Endothelial cell of umbilical vein (primary cell): Measurements from ENCODE around the gene FCER2. TPM values are rescaled to one million over a fixed set of nuclear protein-coding genes. Genes with fewer than 3 reads are reported as not detected.

Experiments
- BruUV-seq: library from RNA; stranded (reverse); fragments of 400-500 nt; replicated peaks from 2 replicates; lab custom pipeline; 2021; lab: Mats Ljungman, UMichigan
- CTCF ChIA-PET: fragments of 300-600, 350-600 bp; sonication (Branson Sonifier 250); formaldehyde crosslinking; loops from one replicate; lab custom pipeline; 2021; ENCODE audit warnings: antibody characterized with exemption, inconsistent platforms; lab: Charles Lee
- POLR2A ChIA-PET: fragments of 300-600, 350-600 bp; sonication (Branson Sonifier 250); formaldehyde crosslinking; loops from one replicate; lab custom pipeline; 2021; ENCODE audit warnings: antibody characterized with exemption, inconsistent platforms; lab: Charles Lee
- DNase-seq: peaks from one replicate; pipeline ENCODE4 v3.0.0-alpha.2; 2011; ENCODE audit warnings: low read depth, low spot score
- FAIRE-seq: peaks from 2 replicates; lab custom pipeline; 2011; peaks lifted over from hg19 to GRCh38; lab: Jason Lieb, UNC
- H2AFZ ChIP-seq: 2 replicates; pipeline ENCODE4 v1.6.0; 2012; ENCODE audit warnings: low read depth, low read length, control low read depth, inconsistent platforms
- H3K27ac ChIP-seq: 2 replicates; pipeline ENCODE4 v1.5.1; 2011; ENCODE audit warnings: low read depth, mild to moderate bottlenecking, control low read depth, low read length, moderate library complexity; ENCODE audit not compliant: insufficient read depth
- H3K27me3 ChIP-seq, 2 experiments: 2 replicates each; pipeline versions ENCODE4 v1.6.0 to v1.6.1; 2011; ENCODE audit warnings: low read length in 2 of 2, mixed read lengths in 1 of 2; ENCODE audit not compliant: control insufficient read depth in 2 of 2, insufficient read depth in 2 of 2
- H3K36me3 ChIP-seq, 2 experiments: 2 replicates in 1 of 2; 3 replicates in 1 of 2; pipeline ENCODE4 v1.5.1; 2011; ENCODE audit warnings: low read length in 2 of 2, mild to moderate bottlenecking in 1 of 2, moderate library complexity in 1 of 2; ENCODE audit not compliant: control insufficient read depth in 2 of 2, insufficient read depth in 2 of 2; ENCODE audit errors: extremely low read depth in 1 of 2
- H3K4me1 ChIP-seq: 3 replicates; pipeline ENCODE4 v1.5.1; 2011; ENCODE audit warnings: mild to moderate bottlenecking, low read length; ENCODE audit not compliant: control insufficient read depth, insufficient read depth; ENCODE audit errors: extremely low read depth
- H3K4me2 ChIP-seq: 2 replicates; pipeline ENCODE4 v1.6.1; 2011; ENCODE audit warnings: low read length, control low read depth, mixed read lengths; ENCODE audit not compliant: insufficient read depth
- H3K4me3 ChIP-seq, 3 experiments: fragments of 200-600 bp in 1 of 3; sonication (generic), shearing (Covaris generic) in 1 of 3; replicated peaks in 1 of 3; 2 replicates each; pipeline ENCODE4 v1.5.1; 2011 to 2016; ENCODE audit warnings: control low read depth in 3 of 3, low read length in 3 of 3, mild to moderate bottlenecking in 2 of 3, inconsistent platforms in 1 of 3, low read depth in 1 of 3, moderate library complexity in 1 of 3; ENCODE audit not compliant: insufficient read depth in 1 of 3
- H3K79me2 ChIP-seq: 2 replicates; pipeline ENCODE4 v1.6.0; 2012; ENCODE audit warnings: low read length, inconsistent platforms; ENCODE audit not compliant: control insufficient read depth, insufficient read depth
- H3K9ac ChIP-seq: replicated peaks from 2 replicates; pipeline ENCODE3; 2011; ENCODE audit warnings: low read length, control low read depth; ENCODE audit not compliant: insufficient read depth; ENCODE audit errors: extremely low read depth
- H3K9me1 ChIP-seq: replicated peaks from 3 replicates; pipeline ENCODE4 v1.6.0; 2011; ENCODE audit warnings: mild to moderate bottlenecking, low read length; ENCODE audit not compliant: control insufficient read depth, insufficient read depth; ENCODE audit errors: extremely low read depth
- H3K9me3 ChIP-seq: replicated peaks from 2 replicates; pipeline ENCODE4 v1.5.1; 2012; ENCODE audit warnings: low read length, inconsistent platforms; ENCODE audit not compliant: control insufficient read depth, insufficient read depth
- H4K20me1 ChIP-seq: replicated peaks from 2 replicates; pipeline ENCODE3; 2011; ENCODE audit warnings: mild to moderate bottlenecking, low read length; ENCODE audit not compliant: control insufficient read depth, insufficient read depth; ENCODE audit errors: extremely low read depth
- CTCF ChIP-seq, 2 donors: IDR thresholded peaks; 1 replicate in 1 of 2; 2 replicates in 1 of 2; pipeline ENCODE4 v1.5.1; 2011; ENCODE audit warnings: low read length in 2 of 2, mild to moderate bottlenecking in 2 of 2, moderate library complexity in 2 of 2, control low read depth in 1 of 2, inconsistent platforms in 1 of 2, low read depth in 1 of 2; ENCODE audit not compliant: insufficient read depth in 1 of 2; ENCODE audit errors: extremely low read depth in 1 of 2
- EZH2 ChIP-seq: IDR thresholded peaks from 2 replicates; pipeline ENCODE4 v1.6.1; 2012; ENCODE audit warnings: borderline replicate concordance, low read depth, mild to moderate bottlenecking, moderate library complexity, low read length, inconsistent platforms; ENCODE audit not compliant: severe bottlenecking
- FOS ChIP-seq: IDR thresholded peaks from 2 replicates; pipeline ENCODE4 v1.6.1; 2011; ENCODE audit warnings: mild to moderate bottlenecking, low read length, moderate library complexity, borderline replicate concordance; ENCODE audit not compliant: insufficient read depth
- GATA2 ChIP-seq: IDR thresholded peaks from 2 replicates; pipeline ENCODE4 v1.7.0; 2011; ENCODE audit warnings: low read depth, mild to moderate bottlenecking, moderate library complexity, mixed read lengths, low read length; ENCODE audit not compliant: insufficient read length, insufficient read depth
- JUN ChIP-seq: IDR thresholded peaks from 2 replicates; pipeline ENCODE4 v1.6.1; 2011; ENCODE audit warnings: borderline replicate concordance, low read depth; ENCODE audit not compliant: insufficient read length, insufficient read depth
- MAX ChIP-seq: IDR thresholded peaks from 2 replicates; pipeline ENCODE4 v1.6.1; 2011; ENCODE audit not compliant: insufficient read depth, insufficient read length
- MYC ChIP-seq: IDR thresholded peaks from one replicate; pipeline ENCODE4 v1.6.1; 2011; ENCODE audit warnings: mild to moderate bottlenecking, low read depth, low read length
- POLR2A ChIP-seq: IDR thresholded peaks from 2 replicates; pipeline ENCODE4 v1.6.1; 2012; ENCODE audit warnings: low read depth, mild to moderate bottlenecking, control low read depth, low read length
- dilution Hi-C: fragments of 300-500 bp; cut with MboI; formaldehyde crosslinking; loops from one replicate; pipeline ENCODE4 v1.15.0; 2019; ENCODE audit warnings: low sequenced_read_pairs; ENCODE audit not compliant: extremely low pct_ligation_motif_present
- intact Hi-C: fragments of 100-400 bp; cut with micrococcal nuclease; formaldehyde crosslinking; loops from one replicate; pipeline ENCODE4 v1.10.0; 2022
- polyA plus RNA-seq, 4 experiments: library from polyadenylated mRNA; depleted of rRNA in 3 of 4; stranded (reverse) in 3 of 4; unstranded in 1 of 4; fragments of >200 nt; gene quantifications; 2 replicates each; pipeline versions ENCODE4 v1.2.1 to v1.2.3, GENCODE V29; 2011 to 2012; ENCODE audit warnings: missing spikeins in 1 of 4
- total RNA-seq: library from RNA; stranded (reverse); gene quantifications from 2 replicates; pipeline ENCODE4 v1.2.3, GENCODE V29; 2021

FCER2 gene
- total and polyA plus RNA-seq, 2 donors (not counting 3 experiments of a cell fraction or from before 2014, with no cell fraction given), result not detected

DNA sequence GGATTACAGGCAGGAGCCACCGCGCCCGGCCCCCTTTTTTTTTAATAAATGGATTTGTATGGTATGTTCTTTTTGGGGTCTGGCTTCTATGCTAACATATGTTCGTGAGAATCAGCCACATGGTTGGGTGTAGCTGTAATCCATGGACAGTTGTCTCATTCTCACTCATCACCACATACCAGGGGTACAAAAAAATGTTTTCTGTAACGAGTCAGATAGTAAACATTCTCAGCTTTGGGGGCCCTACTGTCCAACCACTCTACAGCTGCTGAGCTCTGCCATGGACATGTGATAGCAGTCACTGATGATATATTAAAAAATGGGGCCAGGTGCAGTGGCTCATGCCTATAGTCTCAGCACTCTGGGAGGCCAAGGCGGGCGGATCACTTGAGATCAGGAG, 38.2 kb downstream of the FCER2 start:
- intact Hi-C loops, result no loop called here
- FAIRE-seq (no peak), DNase-seq (no peak)
- Histone ChIP-seq H3K4me1 (no peaks in the 10 kb centered on the region), H3K9me1 (no peaks in the 10 kb centered on the region), H4K20me1 (no peaks in the 10 kb centered on the region), H2AFZ (no peak overlapping the region), H3K36me3 (no peaks in the 10 kb centered on the region), H3K27ac (no peak overlapping the region), H3K79me2 (no peaks in the 10 kb centered on the region), H3K9ac (no peak overlapping the region), H3K9me3 (no peaks in the 10 kb centered on the region), H3K4me2 (no peak overlapping the region), H3K4me3 (no peak overlapping the region), H3K27me3 (peaks cover 0 to 2% of the 10 kb centered on the region in 2 experiments)
- ChIA-PET CTCF (interaction anchor here (1.2 kb wide), 1 partner anchor 205 kb away, joined by 3 read pairs; no protein-coding TSS in a partner anchor), POLR2A (no interaction called here)
- TF ChIP-seq FOS, result no peak
- no peak for TF ChIP-seq GATA2
- no peak for TF ChIP-seq POLR2A
- dilution Hi-C loops, result no loop called here
- BruUV-seq, result no TSS peak

- Histone ChIP-seq H3K9ac (no peak overlapping the region), H3K4me1 (no peaks in the 10 kb centered on the region), H3K4me2 (no peak overlapping the region), H3K36me3 (no peaks in the 10 kb centered on the region), H3K9me1 (no peaks in the 10 kb centered on the region), H3K4me3 (no peak overlapping the region), H2AFZ (no peak overlapping the region), H3K79me2 (no peaks in the 10 kb centered on the region), H3K27ac (no peak overlapping the region), H3K27me3 (peaks cover 0 to 2% of the 10 kb centered on the region in 2 experiments), H4K20me1 (no peaks in the 10 kb centered on the region), H3K9me3 (no peaks in the 10 kb centered on the region)
- no peak for TF ChIP-seq CTCF (IDR thresholded peaks at IDR 0.05; ENCODE audit: extremely low read depth in 1 of 2, insufficient read depth in 1 of 2, low read depth in 1 of 2, low read length in 2 of 2)
- no peak for TF ChIP-seq MAX
- no peak for TF ChIP-seq EZH2
- no peak for TF ChIP-seq JUN
- no peak for TF ChIP-seq MYC
- no peak for FAIRE-seq
- no TSS peak for BruUV-seq
- no peak for DNase-seq
- dilution Hi-C loops, result no loop called here
- POLR2A ChIA-PET, result no interaction called here
- CTCF ChIA-PET, result interaction anchor here (1.5 to 3.3 kb wide), 2 partner anchors 13 to 18 kb away, joined by 5 to 24 read pairs; partner anchors contain the start of gene TRAPPC5
- intact Hi-C loops, result no loop called here
These were observed 39.3 kb downstream of the FCER2 start for GRCh38 chr19:7662657-7663056.
